ENCODE measurements around the gene ELMO1.
A peak's percentile ranks its signal among the peaks of the same experiment; 100 is the strongest.

ELMO1 gene

GRCh38 chr7:37445790-37446189 is 2.9 kb downstream of the ELMO1 start:
- H3K9me3 ChIP-seq (ENCODE audit: insufficient read depth, low read depth, low read length): no peaks in the 10 kb centered on the region
- no peak overlapping the region for H3K23ac ChIP-seq (ENCODE audit: low read length)
- H4K12ac ChIP-seq (ENCODE audit: low read depth, low read length): no peak overlapping the region
- peaks cover 11% of the 10 kb centered on the region for H3K79me2 ChIP-seq (ENCODE audit: control insufficient read depth, insufficient read depth, low read length, poor library complexity)
- H3K36me3 ChIP-seq (ENCODE audit: control insufficient read depth in 1 of 2, insufficient read depth in 2 of 2, low read length in 2 of 2): peaks cover 2 to 5% of the 10 kb centered on the region in 2 experiments
- peaks cover 21% of the 10 kb centered on the region for H3K79me1 ChIP-seq (ENCODE audit: low read length)
- H2AK5ac ChIP-seq (ENCODE audit: low read length): no peak overlapping the region
- H3K18ac ChIP-seq (ENCODE audit: low read length): no peak overlapping the region
- H2BK5ac ChIP-seq (ENCODE audit: low read depth, low read length, poor library complexity): peak overlapping the region; percentile 82
- no peak overlapping the region for H4K91ac ChIP-seq (ENCODE audit: low read depth, low read length)
- peaks cover 3 to 14% of the 10 kb centered on the region in 2 experiments for H3K4me1 ChIP-seq (ENCODE audit: control insufficient read depth in 1 of 2, insufficient read depth in 2 of 2, low read length in 2 of 2)
- H2AFZ ChIP-seq (ENCODE audit: insufficient read depth, low read length, poor library complexity): no peak overlapping the region
- no peak overlapping the region for H3K9ac ChIP-seq (ENCODE audit: low read length)
- peak overlapping the region; percentile 84 for H2BK120ac ChIP-seq (ENCODE audit: insufficient read depth, low read length, poor library complexity)
- H2BK12ac ChIP-seq (ENCODE audit: low read length): no peak overlapping the region
- peak overlapping the region; percentile 16 for H3K4me2 ChIP-seq (ENCODE audit: low read length)
- WGBS (ENCODE audit: extremely low coverage, insufficient coverage, insufficient read length): no CpG with 5 or more reads among the region's 1 CpG
- H4K8ac ChIP-seq (ENCODE audit: low read depth, low read length): peak overlapping the region; percentile 18
- DNase-seq: peak; percentile 56 to 91
- peak overlapping the region; percentile 27 for H3K4ac ChIP-seq (ENCODE audit: low read depth, low read length)
- H3K27me3 ChIP-seq (ENCODE audit: insufficient read depth, low read length): no peaks in the 10 kb centered on the region
- H3K4me3 ChIP-seq (ENCODE audit: low read depth, low read length): no peak overlapping the region
- H3K27ac ChIP-seq (ENCODE audit: low read depth, low read length): peak overlapping the region; percentile 91
- H3K14ac ChIP-seq (ENCODE audit: low read length): no peak overlapping the region

DNA sequence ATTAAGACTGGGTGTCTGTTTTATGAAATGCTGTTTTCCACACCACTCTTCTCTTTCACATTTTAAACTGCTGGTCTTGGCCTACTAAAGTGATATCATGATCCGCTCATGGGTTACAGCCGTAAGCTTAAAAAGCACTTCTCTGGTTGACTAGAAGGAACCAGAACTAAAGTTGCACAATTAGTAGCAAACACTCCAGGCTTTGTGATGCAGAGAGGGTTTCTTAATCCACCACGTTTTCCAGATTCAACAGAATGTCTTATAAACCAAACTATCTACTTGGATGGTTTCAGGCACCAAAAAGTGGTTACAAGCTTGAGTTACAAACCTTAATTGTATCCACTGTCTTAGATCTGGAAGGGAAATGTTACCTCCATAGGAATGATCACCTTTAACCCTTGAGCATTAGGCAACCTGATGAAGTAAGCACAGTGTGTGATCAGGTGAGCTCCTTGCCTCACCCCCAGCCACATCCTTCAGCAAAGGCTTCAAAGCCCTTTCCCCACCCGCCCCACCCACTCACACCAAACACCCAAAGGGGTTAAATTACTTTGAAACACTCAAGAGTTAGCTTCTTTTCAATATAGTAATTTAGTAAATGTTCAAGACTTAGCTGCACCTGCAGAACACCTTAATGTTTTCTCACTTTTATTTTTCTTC is 3.5 kb downstream of the ELMO1 start:
- Histone ChIP-seq H3K4ac (ENCODE audit: low read depth, low read length) (no peak overlapping the region), H3K4me2 (ENCODE audit: low read length) (no peak overlapping the region), H4K8ac (ENCODE audit: low read depth, low read length) (no peak overlapping the region), H4K12ac (ENCODE audit: low read depth, low read length) (no peak overlapping the region), H3K4me3 (ENCODE audit: low read depth, low read length) (no peak overlapping the region), H3K14ac (ENCODE audit: low read length) (no peak overlapping the region), H3K79me1 (ENCODE audit: low read length) (peaks cover 21% of the 10 kb centered on the region), H3K27ac (ENCODE audit: low read depth, low read length) (peak overlapping the region; percentile 91), H3K9me3 (ENCODE audit: insufficient read depth, low read depth, low read length) (no peaks in the 10 kb centered on the region), H3K36me3 (ENCODE audit: control insufficient read depth in 1 of 2, insufficient read depth in 2 of 2, low read length in 2 of 2) (peaks cover 2 to 5% of the 10 kb centered on the region in 2 experiments), H2AFZ (ENCODE audit: insufficient read depth, low read length, poor library complexity) (no peak overlapping the region), H3K9ac (ENCODE audit: low read length) (no peak overlapping the region), H3K27me3 (ENCODE audit: insufficient read depth, low read length) (no peaks in the 10 kb centered on the region), H4K91ac (ENCODE audit: low read depth, low read length) (no peak overlapping the region), H3K23ac (ENCODE audit: low read length) (no peak overlapping the region), H2BK5ac (ENCODE audit: low read depth, low read length, poor library complexity) (peak overlapping the region; percentile 82), H2BK12ac (ENCODE audit: low read length) (no peak overlapping the region), H3K18ac (ENCODE audit: low read length) (no peak overlapping the region), H3K4me1 (ENCODE audit: control insufficient read depth in 1 of 2, insufficient read depth in 2 of 2, low read length in 2 of 2) (peaks cover 3 to 14% of the 10 kb centered on the region in 2 experiments), H3K79me2 (ENCODE audit: control insufficient read depth, insufficient read depth, low read length, poor library complexity) (peaks cover 13% of the 10 kb centered on the region), H2BK120ac (ENCODE audit: insufficient read depth, low read length, poor library complexity) (peak overlapping the region; percentile 84), H2AK5ac (ENCODE audit: low read length) (no peak overlapping the region)
- WGBS (ENCODE audit: extremely low coverage, insufficient coverage, insufficient read length): no CpG with 5 or more reads among the region's 4 CpGs
- peak in 1 of 2 donors; percentile 45 for DNase-seq

DNA sequence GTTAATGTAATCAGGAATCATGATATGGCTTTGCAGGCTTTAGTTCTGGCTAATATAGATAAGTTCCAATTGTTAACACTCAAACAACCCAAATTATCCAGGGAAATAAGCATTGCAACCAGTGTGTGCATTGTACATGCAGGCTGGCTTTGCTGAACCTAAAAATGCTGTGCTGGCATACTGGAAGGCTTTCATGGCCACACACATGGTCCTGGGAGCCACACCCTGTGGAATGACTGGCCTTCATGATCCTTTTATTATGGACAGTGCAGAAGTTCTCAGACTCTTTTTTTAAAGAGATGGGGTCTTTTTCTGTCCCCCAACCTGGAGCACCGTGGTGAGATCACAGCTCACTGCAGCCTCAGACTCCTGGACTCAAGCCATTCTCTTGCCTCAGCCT is 5.0 kb downstream of the ELMO1 start:
- Histone ChIP-seq H3K27ac (ENCODE audit: low read depth, low read length) (no peak overlapping the region), H4K91ac (ENCODE audit: low read depth, low read length) (no peak overlapping the region), H2BK12ac (ENCODE audit: low read length) (no peak overlapping the region), H3K23ac (ENCODE audit: low read length) (no peak overlapping the region), H3K79me2 (ENCODE audit: control insufficient read depth, insufficient read depth, low read length, poor library complexity) (peaks cover 12% of the 10 kb centered on the region), H3K9me3 (ENCODE audit: insufficient read depth, low read depth, low read length) (no peaks in the 10 kb centered on the region), H2AFZ (ENCODE audit: insufficient read depth, low read length, poor library complexity) (no peak overlapping the region), H2BK5ac (ENCODE audit: low read depth, low read length, poor library complexity) (no peak overlapping the region), H2BK120ac (ENCODE audit: insufficient read depth, low read length, poor library complexity) (no peak overlapping the region), H3K4me2 (ENCODE audit: low read length) (no peak overlapping the region), H3K18ac (ENCODE audit: low read length) (no peak overlapping the region), H3K4me3 (ENCODE audit: low read depth, low read length) (no peak overlapping the region), H3K4ac (ENCODE audit: low read depth, low read length) (peak overlapping the region; percentile 39), H3K14ac (ENCODE audit: low read length) (no peak overlapping the region), H3K36me3 (ENCODE audit: control insufficient read depth in 1 of 2, insufficient read depth in 2 of 2, low read length in 2 of 2) (peaks cover 2 to 5% of the 10 kb centered on the region in 2 experiments), H4K8ac (ENCODE audit: low read depth, low read length) (no peak overlapping the region), H2AK5ac (ENCODE audit: low read length) (no peak overlapping the region), H3K4me1 (ENCODE audit: control insufficient read depth in 1 of 2, insufficient read depth in 2 of 2, low read length in 2 of 2) (peaks cover 3 to 14% of the 10 kb centered on the region in 2 experiments), H3K9ac (ENCODE audit: low read length) (no peak overlapping the region), H4K12ac (ENCODE audit: low read depth, low read length) (no peak overlapping the region), H3K79me1 (ENCODE audit: low read length) (peaks cover 21% of the 10 kb centered on the region), H3K27me3 (ENCODE audit: insufficient read depth, low read length) (no peaks in the 10 kb centered on the region)
- no CpG with 5 or more reads among the region's 1 CpG for WGBS (ENCODE audit: extremely low coverage, insufficient coverage, insufficient read length)
- no peak for DNase-seq

GRCh38 chr7:37442268-37442667 is 6.4 kb downstream of the ELMO1 start:
- Histone ChIP-seq H3K23ac (ENCODE audit: low read length) (no peak overlapping the region), H2AK5ac (ENCODE audit: low read length) (no peak overlapping the region), H3K4ac (ENCODE audit: low read depth, low read length) (peak overlapping the region; percentile 81), H4K8ac (ENCODE audit: low read depth, low read length) (no peak overlapping the region), H3K79me2 (ENCODE audit: control insufficient read depth, insufficient read depth, low read length, poor library complexity) (peaks cover 1% of the 10 kb centered on the region), H3K27ac (ENCODE audit: low read depth, low read length) (no peak overlapping the region), H2AFZ (ENCODE audit: insufficient read depth, low read length, poor library complexity) (no peak overlapping the region), H3K14ac (ENCODE audit: low read length) (no peak overlapping the region), H3K4me2 (ENCODE audit: low read length) (no peak overlapping the region), H3K36me3 (ENCODE audit: control insufficient read depth in 1 of 2, insufficient read depth in 2 of 2, low read length in 2 of 2) (peaks cover 2 to 5% of the 10 kb centered on the region in 2 experiments), H3K79me1 (ENCODE audit: low read length) (peaks cover 8% of the 10 kb centered on the region), H2BK12ac (ENCODE audit: low read length) (peak overlapping the region; percentile 46), H3K9ac (ENCODE audit: low read length) (no peak overlapping the region), H3K9me3 (ENCODE audit: insufficient read depth, low read depth, low read length) (no peaks in the 10 kb centered on the region), H2BK120ac (ENCODE audit: insufficient read depth, low read length, poor library complexity) (no peak overlapping the region), H2BK5ac (ENCODE audit: low read depth, low read length, poor library complexity) (no peak overlapping the region), H4K91ac (ENCODE audit: low read depth, low read length) (no peak overlapping the region), H3K27me3 (ENCODE audit: insufficient read depth, low read length) (no peaks in the 10 kb centered on the region), H3K4me3 (ENCODE audit: low read depth, low read length) (no peak overlapping the region), H3K4me1 (ENCODE audit: control insufficient read depth in 1 of 2, insufficient read depth in 2 of 2, low read length in 2 of 2) (peaks cover 3 to 14% of the 10 kb centered on the region in 2 experiments), H3K18ac (ENCODE audit: low read length) (no peak overlapping the region), H4K12ac (ENCODE audit: low read depth, low read length) (no peak overlapping the region)
- WGBS (ENCODE audit: extremely low coverage, insufficient coverage, insufficient read length): no CpG with 5 or more reads among the region's 4 CpGs
- no peak for DNase-seq

Measured in trophoblast cell (in vitro differentiated cells and primary cell).